Karpas-422 (cell line): ENCODE data around the gene CBARP. TPM values are rescaled to one million over a fixed set of nuclear protein-coding genes. Genes with fewer than 3 reads are reported as not detected.

Source experiments
- DNase-seq: peaks from one replicate; pipeline ENCODE4 v3.0.0-alpha.2; 2015
- H2AFZ ChIP-seq: fragments of 200-600 bp; sonication (generic); 2 replicates; pipeline ENCODE4 v1.6.1; 2014; ENCODE audit warnings: antibody characterized with exemption, low read length, mixed read lengths
- H3K27ac ChIP-seq: fragments of 200-600 bp; sonication (generic); 2 replicates; pipeline ENCODE4 v1.5.1; 2014; ENCODE audit warnings: mild to moderate bottlenecking, low read length, moderate library complexity
- H3K27me3 ChIP-seq: fragments of 200-600 bp; sonication (generic); 2 replicates; pipeline ENCODE4 v1.6.1; 2014; ENCODE audit warnings: low read length, mixed read lengths
- H3K36me3 ChIP-seq: fragments of 200-600 bp; sonication (generic); 2 replicates; pipeline ENCODE4 v1.6.1; 2014; ENCODE audit warnings: low read length, mixed read lengths; ENCODE audit not compliant: insufficient read depth
- H3K4me1 ChIP-seq: fragments of 200-600 bp; sonication (generic); 2 replicates; pipeline ENCODE4 v1.6.1; 2014; ENCODE audit warnings: mild to moderate bottlenecking, low read length, mixed read lengths
- H3K4me2 ChIP-seq: fragments of 200-600 bp; sonication (generic); 2 replicates; pipeline ENCODE4 v1.6.1; 2014; ENCODE audit warnings: low read length, low read depth, mild to moderate bottlenecking; ENCODE audit not compliant: poor library complexity, severe bottlenecking
- H3K4me3 ChIP-seq: fragments of 200-600 bp; sonication (generic); 2 replicates; pipeline ENCODE4 v1.5.1; 2014; ENCODE audit warnings: mild to moderate bottlenecking, antibody characterized with exemption, low read length, mixed read lengths
- H3K79me2 ChIP-seq: fragments of 200-600 bp; sonication (generic); 2 replicates; pipeline ENCODE4 v1.6.1; 2014; ENCODE audit warnings: mild to moderate bottlenecking, low read length, mixed read lengths
- H3K9ac ChIP-seq: fragments of 200-600 bp; sonication (generic); 2 replicates; pipeline ENCODE4 v1.6.0; 2014; ENCODE audit warnings: low read length
- H3K9me2 ChIP-seq: fragments of 200-600 bp; sonication (generic), shearing (Covaris generic); replicated peaks from 2 replicates; pipeline ENCODE4 v1.6.0; 2014; ENCODE audit warnings: mild to moderate bottlenecking, low read length, moderate library complexity; ENCODE audit not compliant: insufficient read depth
- H3K9me3 ChIP-seq: fragments of 300-700, 200-600 bp; sonication (generic); 2 replicates; pipeline ENCODE4 v1.6.1; 2014; ENCODE audit warnings: low read length, mixed read lengths
- H4K20me1 ChIP-seq: fragments of 200-600 bp; sonication (generic); 2 replicates; pipeline ENCODE4 v1.6.1; 2014; ENCODE audit warnings: mild to moderate bottlenecking, antibody characterized with exemption, low read length, low read depth; ENCODE audit not compliant: insufficient read depth
- total RNA-seq: library from RNA; depleted of rRNA; stranded (reverse); fragments of >200 nt; shearing (Covaris generic); gene quantifications from 2 replicates; pipeline ENCODE4 v1.2.3, GENCODE V29; 2014; ENCODE audit warnings: low replicate concordance; rRNA removed

Gene CBARP, protein sequence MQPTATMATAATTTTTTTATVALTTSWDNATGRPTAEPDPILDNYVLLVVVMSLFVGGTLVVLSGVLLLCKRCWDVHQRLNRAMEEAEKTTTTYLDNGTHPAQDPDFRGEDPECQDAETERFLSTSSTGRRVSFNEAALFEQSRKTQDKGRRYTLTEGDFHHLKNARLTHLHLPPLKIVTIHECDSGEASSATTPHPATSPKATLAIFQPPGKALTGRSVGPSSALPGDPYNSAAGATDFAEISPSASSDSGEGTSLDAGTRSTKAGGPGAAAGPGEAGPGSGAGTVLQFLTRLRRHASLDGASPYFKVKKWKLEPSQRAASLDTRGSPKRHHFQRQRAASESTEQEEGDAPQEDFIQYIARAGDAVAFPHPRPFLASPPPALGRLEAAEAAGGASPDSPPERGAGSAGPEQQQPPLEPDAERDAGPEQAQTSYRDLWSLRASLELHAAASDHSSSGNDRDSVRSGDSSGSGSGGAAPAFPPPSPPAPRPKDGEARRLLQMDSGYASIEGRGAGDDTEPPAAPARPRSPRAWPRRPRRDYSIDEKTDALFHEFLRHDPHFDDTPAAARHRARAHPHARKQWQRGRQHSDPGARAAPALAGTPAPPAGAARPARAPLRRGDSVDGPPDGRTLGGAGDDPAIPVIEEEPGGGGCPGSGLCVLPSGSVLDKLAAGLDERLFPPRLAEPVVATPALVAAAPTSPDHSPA
- total RNA-seq = 1.6 and 4.1 TPM in 2 replicates

DNA sequence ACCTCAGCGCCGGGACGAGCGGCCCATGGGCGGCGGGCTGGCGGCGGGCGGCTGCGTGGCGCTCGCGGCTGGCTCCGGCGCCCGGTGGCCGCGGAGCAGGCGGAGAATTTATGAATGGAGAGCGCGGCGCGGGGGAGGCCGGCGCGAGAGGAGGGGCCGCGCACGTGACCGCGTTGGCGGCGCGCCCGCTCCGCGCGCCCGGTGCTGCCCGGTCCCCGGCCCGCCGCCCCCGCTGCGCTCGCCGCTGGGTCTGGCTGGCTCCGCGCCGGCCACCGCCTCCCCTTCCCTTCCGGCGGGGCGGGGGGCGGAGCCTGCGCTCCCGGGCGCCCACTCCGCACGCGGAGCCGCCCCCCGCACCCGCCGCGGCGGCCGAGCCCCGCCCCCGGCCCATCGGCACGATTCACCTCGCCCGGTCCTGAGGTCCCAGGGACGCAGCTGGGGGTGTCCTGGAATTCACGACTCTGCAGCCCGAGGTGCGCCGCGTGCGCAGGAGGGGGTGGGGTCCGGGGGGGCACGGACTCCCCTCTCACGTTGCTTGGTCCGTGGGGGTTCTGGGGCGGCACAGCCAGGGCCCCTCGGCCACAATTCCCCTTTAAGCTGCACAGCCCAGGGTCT, at the start of gene CBARP:
TSS of gene CBARP (minus strand) at position 252 of the 615 bp plus-strand sequence. CDS start 1,905 bp downstream, outside the sequence.
- peak within 1 kb of the TSS; percentile 29; the same call in 1 of the 2 replicates for H2AFZ ChIP-seq
- H3K9ac ChIP-seq = peak within 1 kb of the TSS; percentile 87
- 0 out of 2 replicates have a peak, but pooled peaks cover 2% of the 10 kb centered on the region for H4K20me1 ChIP-seq
- DNase-seq = peak; percentile 85
- peaks cover 39% of the 10 kb centered on the region for H3K4me1 ChIP-seq
- no peaks in the 10 kb centered on the region for H3K9me2 ChIP-seq
- no peaks in the 10 kb centered on the region for H3K27me3 ChIP-seq
- peak within 1 kb of the TSS; percentile 70 for H3K27ac ChIP-seq
- H3K36me3 ChIP-seq = no peaks in the 10 kb centered on the region
- H3K79me2 ChIP-seq = peaks cover 17% of the 10 kb centered on the region
- peak within 1 kb of the TSS; percentile 94 for H3K4me2 ChIP-seq
- H3K4me3 ChIP-seq = peak within 1 kb of the TSS; percentile 100
- H3K9me3 ChIP-seq = no peaks in the 10 kb centered on the region

DNA sequence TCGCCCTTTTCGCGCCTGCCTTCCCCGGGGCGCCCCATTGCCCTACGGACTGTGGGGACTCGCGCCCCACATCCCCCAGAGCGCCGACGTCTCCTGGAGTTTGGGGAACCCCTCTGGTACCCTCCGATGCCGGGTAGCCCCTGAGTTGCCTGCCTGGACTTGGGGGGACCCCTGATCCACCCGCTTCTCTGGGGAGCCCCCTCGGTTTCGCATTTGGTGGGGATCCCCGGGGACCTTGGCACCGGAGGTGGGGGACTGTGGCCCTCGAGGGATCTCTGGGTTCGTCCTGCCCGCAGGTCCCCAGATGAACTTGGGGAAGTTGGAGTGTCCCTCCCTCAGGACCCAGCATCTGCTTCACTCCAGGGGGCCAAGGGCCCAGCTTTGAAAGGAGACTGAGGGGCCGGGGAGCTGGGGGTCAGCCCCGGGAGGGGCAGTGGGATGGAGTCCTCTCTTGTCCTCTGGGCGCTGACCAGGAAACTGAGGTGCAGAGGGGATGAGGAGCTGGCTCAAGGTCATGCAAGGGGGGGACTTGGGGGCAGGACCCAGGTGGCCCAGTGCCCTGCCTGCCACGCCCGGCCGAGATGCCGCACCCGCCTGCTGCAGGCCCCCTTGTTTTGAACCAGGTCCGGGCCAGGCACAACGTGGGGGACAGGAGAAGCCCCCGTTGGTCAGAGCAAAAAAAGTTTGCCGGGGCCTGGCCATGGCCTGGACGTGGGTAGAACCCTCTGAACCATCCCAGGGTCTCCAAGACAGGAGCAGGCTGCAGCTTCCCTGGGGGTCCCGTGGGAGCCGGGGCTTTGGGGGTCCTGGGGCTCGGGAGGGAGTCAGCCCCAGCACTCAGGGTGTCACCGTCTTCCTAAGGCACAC, 48.9 kb upstream of the CBARP start:
- Histone ChIP-seq H3K9me2 (no peaks in the 10 kb centered on the region), H3K9ac (no peak overlapping the region), H3K27ac (no peak overlapping the region), H3K4me3 (no peak overlapping the region), H3K79me2 (no peaks in the 10 kb centered on the region), H3K27me3 (no peaks in the 10 kb centered on the region), H3K4me2 (peak overlapping the region; percentile 13), H2AFZ (no peak overlapping the region), H3K9me3 (no peaks in the 10 kb centered on the region), H3K4me1 (peaks cover 26% of the 10 kb centered on the region), H4K20me1 (peaks cover 15% of the 10 kb centered on the region), H3K36me3 (no peaks in the 10 kb centered on the region)
- no peak for DNase-seq

DNA sequence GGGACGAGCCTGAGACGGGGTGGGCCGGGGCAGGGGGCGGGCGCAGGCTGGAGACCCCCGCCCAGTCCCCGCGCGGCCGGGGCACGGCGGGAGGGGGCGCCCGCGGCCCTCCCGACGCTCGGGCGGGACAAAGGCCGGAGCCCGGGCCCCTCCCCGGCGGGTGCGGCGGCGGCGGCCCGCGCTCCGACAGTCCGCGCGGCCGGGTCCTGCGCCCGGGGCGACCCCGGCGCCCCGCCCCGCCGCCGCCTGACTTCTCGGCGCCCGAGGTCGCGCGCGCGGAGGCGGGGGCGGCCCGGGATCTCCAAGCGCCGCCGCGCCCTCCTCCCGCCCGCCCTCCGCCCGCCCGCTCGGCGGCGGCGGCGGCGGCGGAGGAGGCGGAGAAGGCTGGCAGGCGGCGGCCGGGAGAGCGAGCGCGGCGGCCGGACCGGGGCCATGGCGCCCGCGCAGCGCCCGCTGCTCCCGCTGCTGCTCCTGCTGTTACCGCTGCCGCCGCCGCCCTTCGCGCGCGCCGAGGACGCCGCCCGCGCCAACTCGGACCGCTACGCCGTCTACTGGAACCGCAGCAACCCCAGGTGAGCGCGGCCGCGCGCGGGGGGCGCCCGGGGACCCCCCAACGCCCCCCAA, 48.0 kb upstream of the CBARP start, which contains the start of gene EFNA2:
TSS of gene EFNA2 (plus strand) at position 137 of the 624 bp plus-strand sequence. CDS start at position 433, 296 bp downstream.
- no peak for DNase-seq
- peaks cover 15% of the 10 kb centered on the region for H4K20me1 ChIP-seq
- peaks cover 21% of the 10 kb centered on the region for H3K4me1 ChIP-seq
- no peak within 1 kb of the TSS for H3K4me3 ChIP-seq
- no peak within 1 kb of the TSS for H3K27ac ChIP-seq
- no peaks in the 10 kb centered on the region for H3K27me3 ChIP-seq
- H3K9me2 ChIP-seq = no peaks in the 10 kb centered on the region
- no peak within 1 kb of the TSS for H3K9ac ChIP-seq
- H2AFZ ChIP-seq = no peak within 1 kb of the TSS
- no peaks in the 10 kb centered on the region for H3K9me3 ChIP-seq
- H3K36me3 ChIP-seq = no peaks in the 10 kb centered on the region
- peak within 1 kb of the TSS; percentile 13 for H3K4me2 ChIP-seq
- no peaks in the 10 kb centered on the region for H3K79me2 ChIP-seq

DNA sequence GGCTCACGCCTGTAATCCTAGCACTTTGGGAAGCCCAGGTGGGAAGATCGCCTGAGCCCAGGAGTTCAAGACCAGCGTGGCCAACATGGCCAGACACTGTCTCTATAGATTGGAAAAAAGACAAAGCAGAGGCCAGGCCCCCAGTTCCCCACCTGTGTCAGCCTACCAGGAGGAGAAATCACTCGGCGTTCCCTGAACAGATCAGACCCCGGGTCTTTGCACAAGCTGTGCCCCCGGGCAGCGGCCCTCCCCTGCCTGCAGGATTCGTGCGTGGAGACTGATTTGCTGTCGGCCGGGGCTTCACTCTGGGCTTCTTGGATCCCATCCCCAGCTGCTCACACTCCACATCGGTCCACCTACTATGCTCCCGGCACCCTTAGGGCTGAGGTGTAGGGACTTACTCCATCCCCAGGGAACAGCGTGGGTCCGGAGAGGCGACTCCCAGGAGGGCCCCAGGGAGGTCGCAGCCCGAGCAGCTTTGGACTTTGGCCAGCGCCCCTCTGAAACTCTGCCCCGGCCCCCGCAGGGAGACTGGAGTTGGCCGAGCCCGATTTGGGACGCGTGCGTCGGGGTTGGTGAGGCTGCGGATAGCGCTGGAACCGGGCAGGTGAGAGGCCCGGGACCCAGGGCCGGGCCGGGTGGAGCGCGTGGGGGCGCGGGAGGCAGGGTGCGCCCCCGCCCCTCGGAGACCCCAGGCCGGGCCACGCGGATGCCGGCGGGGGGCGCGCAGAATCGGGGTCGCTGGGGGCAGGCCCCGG, 47.4 kb upstream of the CBARP start:
- H3K9ac ChIP-seq = no peak overlapping the region

DNA sequence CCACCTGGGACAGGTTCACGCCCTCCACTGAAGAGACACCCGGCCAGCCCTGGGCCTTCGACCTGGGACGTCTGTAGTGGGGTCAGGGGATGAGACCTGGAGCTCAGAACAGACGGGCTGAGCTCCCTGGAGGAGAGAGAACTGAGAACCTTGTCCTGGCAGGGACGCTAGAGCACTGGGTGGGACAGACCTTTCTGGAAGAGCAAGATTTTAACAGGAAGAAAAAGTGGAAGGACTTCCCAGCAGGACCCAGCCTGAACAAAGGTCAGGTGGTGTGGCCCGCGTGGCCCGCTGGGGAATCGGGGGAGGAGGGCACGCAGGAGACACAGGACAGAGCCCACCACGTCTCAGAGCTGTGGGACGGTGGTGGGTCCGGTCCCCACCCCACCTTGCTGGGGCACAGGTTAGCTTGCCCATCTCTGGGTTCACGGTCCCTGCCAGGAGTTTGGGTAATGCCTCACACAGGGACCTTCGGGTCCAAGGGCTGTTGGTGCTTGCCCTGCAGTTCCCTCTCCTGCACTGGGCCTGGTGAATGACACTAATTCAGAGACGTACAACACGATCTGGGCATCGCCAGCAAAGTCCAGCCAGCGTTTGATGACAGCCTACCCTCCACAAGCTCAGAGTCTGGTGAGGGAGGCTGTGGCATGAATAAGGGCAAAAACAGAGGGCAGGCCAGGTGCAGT, 46.6 kb upstream of the CBARP start:
- Histone ChIP-seq H2AFZ (no peak overlapping the region), H4K20me1 (peaks cover 20% of the 10 kb centered on the region), H3K36me3 (peaks cover under 1% of the 10 kb centered on the region; the same call in 1 of the 2 replicates), H3K4me1 (peaks cover 17% of the 10 kb centered on the region), H3K9ac (no peak overlapping the region), H3K27ac (no peak overlapping the region), H3K79me2 (no peaks in the 10 kb centered on the region), H3K27me3 (no peaks in the 10 kb centered on the region), H3K9me3 (no peaks in the 10 kb centered on the region), H3K4me2 (no peak overlapping the region), H3K9me2 (no peaks in the 10 kb centered on the region), H3K4me3 (no peak overlapping the region)
- DNase-seq = peak; percentile 54

More for the DNA sequence above, 47.4 kb upstream of the CBARP start:
- no peaks in the 10 kb centered on the region for H3K36me3 ChIP-seq
- H4K20me1 ChIP-seq = peaks cover 16% of the 10 kb centered on the region
- no peaks in the 10 kb centered on the region for H3K79me2 ChIP-seq
- H3K9me2 ChIP-seq = no peaks in the 10 kb centered on the region
- H3K27ac ChIP-seq = no peak overlapping the region
- H3K4me2 ChIP-seq = no peak overlapping the region
- H2AFZ ChIP-seq = no peak overlapping the region
- no peak overlapping the region for H3K4me3 ChIP-seq
- no peaks in the 10 kb centered on the region for H3K9me3 ChIP-seq
- DNase-seq = no peak
- no peaks in the 10 kb centered on the region for H3K27me3 ChIP-seq
- H3K4me1 ChIP-seq = peaks cover 21% of the 10 kb centered on the region

DNA sequence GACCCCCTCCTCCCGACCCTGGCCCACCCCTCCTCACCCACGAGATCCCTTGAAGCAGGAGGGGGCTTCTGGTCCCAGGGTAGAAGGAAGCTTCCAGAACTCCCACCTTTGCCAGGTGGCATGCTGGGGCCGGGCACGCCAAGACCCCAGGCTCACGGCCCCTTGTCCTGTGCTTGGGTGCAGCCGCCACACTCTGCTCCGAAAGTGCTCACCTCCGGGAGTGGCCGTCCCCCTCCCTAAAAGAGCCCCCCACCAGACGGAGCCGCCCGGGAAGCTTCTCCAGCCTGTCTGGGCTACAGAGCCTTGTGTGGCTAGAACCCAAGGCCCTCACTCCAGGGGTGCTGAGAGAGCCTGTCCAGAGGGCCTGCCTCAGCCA, 46.1 kb upstream of the CBARP start:
- Histone ChIP-seq H3K4me3 (no peak overlapping the region), H3K4me2 (no peak overlapping the region), H3K9me2 (no peaks in the 10 kb centered on the region), H3K27me3 (no peaks in the 10 kb centered on the region), H3K36me3 (peaks cover 6% of the 10 kb centered on the region; the same call in 1 of the 2 replicates), H3K27ac (no peak overlapping the region), H3K79me2 (no peaks in the 10 kb centered on the region), H2AFZ (no peak overlapping the region), H3K9ac (no peak overlapping the region), H4K20me1 (peaks cover 20% of the 10 kb centered on the region), H3K9me3 (no peaks in the 10 kb centered on the region), H3K4me1 (peaks cover 17% of the 10 kb centered on the region)
- no peak for DNase-seq
